ENCODE data around the gene KIAA0513.
"Not testable (repeated sequence)": the region's sequence is repeated elsewhere in the genome, so short reads cannot be mapped to it uniquely, and the experiment has no call there.

Gene KIAA0513

DNA sequence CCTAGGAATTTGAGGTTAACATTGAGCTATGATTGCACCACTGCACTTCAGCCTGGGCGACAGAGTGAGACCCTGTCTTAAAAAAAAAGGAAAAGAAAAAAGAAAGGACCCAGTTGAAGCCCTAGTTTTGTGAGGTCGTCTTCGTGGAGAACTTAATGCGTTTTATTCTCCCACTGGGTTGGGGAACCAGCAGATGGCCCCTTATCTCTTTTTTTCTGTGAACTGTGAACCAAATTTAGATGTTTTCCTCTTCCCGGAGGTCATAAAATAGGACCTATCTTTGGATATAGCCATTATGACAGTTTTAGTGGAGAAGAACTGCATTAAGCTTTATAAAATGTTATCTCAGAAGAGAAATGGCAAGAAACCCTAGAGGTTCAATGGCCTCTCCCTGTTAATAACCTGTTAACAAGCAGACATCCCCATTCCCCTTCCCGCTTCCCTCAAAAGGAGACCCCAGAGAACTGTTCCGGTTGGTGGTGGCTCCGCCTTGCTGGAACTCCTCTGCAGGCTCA is 23.5 kb downstream of the KIAA0513 start:
- DNase-seq = no peak

DNA sequence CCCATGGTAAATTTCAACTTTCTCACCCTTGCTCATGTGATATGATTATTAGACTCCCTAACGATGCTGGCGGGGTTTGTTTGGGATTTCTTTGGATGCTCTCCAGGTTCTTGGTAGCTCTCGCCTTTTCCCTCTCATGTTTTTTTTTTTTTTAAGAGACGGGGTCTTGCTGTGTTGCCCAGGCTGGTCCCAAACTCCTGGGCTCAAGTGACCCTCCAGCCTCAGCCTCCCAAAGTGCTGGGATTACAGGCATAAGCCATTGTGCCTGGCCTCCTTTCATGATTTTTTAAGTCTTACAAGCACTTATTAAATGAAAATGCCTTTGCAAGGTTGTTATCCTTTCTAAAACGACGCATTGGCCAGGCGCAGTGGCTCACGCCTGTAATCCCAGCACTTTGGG is 24.1 kb downstream of the KIAA0513 start:
- DNase-seq = no peak

DNA sequence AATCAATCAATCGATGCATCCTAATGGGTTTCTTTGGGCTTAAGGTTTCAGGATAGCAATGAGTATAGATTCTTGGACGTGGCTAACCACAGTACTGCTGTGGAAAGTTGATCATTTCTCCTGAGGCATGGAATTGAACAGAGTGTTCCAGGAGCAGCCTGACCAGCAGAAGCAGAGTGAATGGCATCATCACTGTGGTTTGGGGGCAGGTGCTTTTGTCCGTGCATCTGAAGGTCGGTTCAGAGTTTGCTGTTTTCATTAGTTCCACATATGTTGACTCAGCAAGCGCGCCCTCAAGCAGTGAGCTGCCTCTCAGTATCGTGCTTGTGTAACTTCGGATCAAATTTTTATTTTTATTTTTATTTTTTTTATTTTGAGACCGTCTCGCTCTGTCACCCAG is 24.9 kb downstream of the KIAA0513 start:
- DNase-seq = no peak

DNA sequence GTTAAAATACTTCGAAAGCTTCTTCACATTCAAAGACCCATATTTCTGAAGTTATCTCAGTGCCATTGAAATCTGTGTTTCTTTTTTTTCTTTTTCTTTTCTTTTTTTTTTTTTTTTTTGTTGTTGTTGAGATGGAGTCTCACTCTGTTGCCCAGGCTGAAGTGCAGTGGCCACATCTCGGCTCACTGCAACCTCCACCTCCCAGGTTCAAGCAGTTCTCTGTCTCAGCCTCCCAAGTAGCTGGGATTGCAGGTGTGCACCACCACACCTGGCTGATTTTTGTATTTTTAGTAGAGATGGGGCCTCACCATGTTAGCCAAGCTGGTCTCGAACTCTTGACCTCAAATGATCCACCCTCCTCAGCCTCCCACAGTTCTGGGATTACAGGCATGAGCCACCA is 26.7 kb downstream of the KIAA0513 start:
- not testable (repeated sequence) for DNase-seq

DNA sequence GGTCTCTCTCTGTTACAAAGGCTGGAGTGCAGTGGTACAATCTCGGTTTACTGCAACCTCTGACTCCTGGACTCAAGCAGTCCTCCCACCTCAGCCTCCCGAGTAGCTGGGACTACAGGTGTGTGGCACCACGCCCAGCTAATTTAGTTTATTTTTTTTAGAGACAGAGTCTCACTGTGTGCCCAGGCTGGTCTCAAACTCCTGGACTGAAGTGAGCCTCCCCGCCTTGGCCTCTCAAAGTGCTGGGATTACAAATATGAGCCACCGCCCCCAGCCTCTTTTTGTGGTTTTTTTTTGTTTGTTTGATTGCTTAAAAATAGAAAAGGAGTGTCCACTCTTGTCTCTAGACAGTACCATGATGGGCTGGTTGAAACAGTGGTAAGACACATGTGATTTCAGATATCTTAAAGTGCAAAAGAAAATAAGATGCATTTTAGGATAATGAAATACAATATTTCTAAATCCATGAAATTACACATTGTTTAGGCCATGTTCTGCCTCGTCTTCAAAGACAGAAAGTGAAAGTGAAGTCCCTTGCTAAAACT is 27.4 kb downstream of the KIAA0513 start:
- DNase-seq = no peak

DNA sequence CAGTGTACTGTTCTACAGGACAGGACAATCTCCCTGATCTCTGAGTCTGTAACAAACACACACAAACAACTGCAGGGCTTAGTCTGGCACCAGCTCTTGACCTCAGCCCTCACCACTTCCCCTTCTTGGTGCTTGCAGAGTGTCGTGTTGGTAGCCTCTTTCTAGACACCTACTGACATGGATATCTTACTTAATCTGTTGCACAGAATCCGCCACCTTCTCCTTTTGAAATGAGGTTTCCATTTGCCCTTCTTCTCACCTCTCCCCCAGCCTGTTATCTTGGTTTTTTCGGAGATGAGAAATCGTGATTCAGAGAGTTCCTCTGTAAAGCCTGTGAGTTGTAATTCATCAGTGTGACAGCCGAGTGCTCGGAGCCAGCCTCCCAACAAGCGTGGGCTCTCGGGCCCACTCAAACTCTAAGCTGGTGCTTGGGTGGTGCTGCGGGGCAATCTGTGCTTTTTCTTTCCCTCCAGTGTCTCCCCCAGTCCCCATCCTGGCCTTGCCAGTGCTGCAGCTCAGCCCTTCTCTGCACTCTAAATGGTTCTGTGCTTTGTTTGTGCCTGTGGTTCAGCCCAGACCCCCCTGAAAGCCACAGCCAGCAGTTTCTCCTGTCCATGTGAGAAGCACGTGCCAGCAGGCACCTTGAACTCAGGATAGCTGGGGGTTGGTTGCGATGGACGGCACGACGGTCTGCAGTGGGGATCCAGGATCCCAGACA is 28.1 kb downstream of the KIAA0513 start:
- peak; percentile 60 to 64 for DNase-seq

DNA sequence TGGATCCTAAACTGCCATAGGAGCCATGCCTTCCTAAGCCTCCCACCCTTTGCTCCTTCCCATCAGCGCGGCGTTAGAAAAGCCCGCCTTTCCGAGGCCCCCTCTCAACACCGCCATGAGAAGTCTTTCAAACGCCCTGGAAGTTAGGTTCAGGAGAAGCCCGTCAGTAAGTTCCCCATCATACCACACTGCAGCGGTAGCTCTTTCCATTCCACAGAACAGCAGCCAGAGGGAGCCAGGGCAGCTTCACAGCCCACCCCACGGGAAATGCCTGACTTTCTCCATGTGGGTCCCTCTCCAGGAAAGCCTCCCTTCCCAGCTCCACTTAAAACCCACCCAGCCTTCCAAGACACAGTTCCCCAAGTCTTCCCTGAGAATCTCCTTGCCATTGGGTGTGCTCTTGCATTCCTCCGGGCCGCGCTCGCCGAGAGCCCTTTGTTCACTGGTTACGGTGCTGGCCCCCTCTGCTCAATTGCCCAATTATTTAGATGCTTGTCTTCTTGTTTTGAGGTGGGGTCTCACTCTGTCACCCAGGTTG is 28.7 kb downstream of the KIAA0513 start:
- no peak for DNase-seq

DNA sequence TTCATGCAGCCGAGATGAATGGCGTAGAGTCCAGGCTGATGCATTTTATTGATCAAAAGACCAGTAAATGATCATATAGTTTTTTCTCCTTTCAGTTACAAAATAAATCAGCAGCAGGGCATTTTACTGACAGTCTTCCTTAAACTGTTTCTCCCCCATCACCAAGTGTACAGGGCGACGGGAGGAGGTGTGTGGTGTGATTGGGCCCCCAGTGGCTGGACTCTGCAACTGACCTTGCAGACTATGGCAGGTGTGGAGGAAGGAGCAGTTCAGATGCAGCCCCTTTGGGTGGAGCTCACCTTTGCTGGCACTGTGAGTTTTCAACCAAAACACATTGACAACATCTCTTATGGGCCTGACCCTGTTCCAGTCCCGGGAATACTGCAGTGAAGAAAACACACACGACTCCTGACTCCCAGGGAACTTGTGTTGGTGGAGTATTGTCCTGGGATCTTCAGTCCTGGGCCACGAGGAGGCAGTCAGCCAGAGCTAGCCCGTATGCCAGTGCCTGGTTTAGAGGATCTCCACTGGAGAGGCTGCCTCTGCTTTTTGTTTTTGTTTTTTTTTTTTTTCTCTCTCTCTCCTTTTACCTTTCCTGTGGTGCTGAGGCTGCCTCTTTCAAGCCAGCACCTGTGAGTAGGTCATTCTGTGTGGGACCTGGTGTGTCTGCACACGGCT is 29.8 kb downstream of the KIAA0513 start:
- no peak for DNase-seq

DNA sequence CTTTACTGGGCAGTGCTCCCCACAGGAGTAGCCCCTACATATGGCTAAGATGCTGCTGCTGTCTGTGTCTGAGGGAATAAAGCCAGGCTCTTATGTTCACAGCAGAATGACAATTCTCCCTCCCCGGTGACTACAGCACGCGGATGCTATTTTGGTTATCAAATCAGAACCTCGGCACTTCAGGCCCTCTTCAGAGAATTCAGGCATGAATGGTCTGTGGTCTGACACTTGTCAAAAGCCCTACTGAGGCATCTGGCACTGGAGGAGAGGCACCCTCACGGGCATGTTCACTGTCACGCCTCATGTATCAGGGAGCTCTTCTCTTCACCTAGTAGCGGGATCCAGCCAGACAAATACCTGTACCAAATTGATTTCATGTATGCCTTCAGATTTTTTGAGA is 30.4 kb downstream of the KIAA0513 start:
- DNase-seq = no peak

DNA sequence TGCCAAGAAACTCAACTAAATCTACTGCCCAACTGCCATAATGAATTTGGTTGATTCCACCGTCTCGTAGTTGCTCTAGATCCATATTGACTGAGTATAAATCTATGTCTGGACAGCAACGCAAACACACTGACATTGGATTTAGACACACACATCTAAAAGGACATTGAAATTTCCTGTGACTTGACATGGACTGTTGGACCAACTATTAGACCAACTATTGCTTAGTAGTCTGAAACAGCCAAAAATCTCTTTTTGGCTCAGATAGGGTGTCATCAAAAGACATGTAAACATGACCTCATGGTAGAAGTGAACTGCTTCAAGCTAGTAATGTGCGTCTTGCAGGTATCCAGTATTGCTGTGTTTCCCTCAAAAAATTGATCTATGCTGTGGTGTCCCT is 31.3 kb downstream of the KIAA0513 start:
- DNase-seq = no peak

DNA sequence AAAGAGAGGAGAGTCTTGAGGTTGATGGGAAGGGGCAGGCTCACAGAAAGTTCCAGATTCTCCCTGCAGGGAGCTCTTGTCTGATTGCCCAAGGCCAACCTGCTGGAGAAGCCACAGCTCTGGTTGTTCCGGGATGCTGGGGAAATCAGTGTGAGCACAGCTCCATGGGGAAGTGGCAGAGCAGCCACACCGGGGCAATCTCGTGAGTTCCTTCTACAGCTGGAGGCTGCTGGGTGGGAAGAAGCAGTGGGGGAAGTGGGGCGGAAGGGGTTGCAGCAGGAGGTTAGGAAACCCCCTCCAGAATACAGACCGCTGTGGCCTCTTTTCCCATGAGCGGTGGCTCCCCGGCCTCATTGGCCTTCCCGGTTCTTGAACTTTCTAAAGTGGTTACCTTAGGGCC is 34.0 kb downstream of the KIAA0513 start:
- no peak for DNase-seq

DNA sequence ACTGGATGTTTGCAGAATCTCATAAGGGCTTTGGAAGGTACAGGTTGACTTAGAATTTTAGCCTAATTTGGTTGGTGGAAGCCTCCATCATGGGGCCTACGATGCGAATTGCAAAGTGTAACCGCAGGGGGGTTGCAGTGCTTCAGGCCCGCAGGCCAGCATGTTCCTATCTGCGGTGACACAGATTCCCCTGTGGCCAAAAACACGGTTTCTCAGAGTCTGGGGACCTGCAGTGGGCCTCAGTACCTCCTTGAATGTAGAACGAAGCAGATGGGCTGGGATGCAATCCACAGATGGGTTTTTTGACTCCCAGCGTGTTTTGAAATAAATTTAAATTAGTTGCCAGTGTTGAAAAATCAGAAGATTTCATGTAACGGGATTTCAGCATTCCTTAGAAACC is 34.7 kb downstream of the KIAA0513 start:
- no peak for DNase-seq

DNA sequence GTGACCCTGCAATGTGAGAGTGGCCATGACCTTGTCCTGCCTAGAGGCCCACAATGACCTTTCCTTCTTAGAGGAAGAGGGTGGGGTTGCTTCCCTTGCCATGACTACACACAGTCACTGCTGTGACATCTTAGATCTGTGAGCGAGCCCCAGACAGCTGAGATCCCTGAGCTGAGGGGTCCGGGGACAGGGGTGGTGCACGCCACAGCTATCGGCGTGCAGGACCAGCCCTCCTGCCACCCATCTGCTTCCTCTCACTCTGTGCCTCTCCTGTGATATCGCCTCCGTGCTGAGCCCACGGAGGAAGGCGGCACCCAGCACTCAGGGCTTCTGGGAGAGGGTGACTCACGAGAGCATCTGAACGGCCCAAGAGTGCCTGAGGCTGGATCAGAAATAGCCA is 35.2 kb downstream of the KIAA0513 start:
- no peak for DNase-seq

DNA sequence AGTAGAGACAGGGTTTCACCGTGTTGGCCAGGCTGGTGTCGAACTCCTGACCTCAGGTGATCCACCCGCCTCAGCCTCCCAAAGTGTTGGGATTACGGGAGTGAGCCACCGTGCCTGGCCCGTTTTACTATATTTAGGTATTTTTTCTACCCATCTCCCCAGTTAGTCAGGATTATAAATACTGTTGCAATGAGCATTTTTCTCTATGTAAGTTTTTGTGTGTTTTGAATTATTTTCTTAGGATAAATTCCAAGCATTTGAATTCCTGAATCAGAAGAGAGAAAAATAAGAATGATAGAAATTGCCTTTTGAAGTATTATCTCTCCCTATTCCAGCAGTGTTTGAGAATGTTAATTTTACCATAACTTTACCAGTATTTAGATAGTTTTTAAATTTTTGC is 36.6 kb downstream of the KIAA0513 start:
- DNase-seq = no peak

DNA sequence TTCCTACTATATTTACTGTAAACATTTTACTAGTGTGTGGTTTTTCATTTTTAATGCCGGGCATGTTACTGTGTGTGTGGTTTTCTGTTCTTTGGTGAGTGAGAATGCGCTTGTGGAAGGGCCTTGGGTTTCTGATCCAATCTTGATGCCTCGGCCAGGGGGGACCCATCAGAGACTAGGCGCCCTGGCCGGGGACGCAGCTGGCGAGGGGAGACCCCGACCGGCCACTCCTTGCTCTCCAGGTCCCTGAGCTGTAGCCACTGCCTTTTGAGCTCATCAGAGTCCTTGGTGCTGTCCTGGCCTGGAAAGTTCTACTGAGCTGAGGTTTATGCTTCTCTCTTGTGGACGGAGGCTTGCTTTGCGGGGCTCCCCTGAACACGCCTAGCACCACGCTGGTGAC is 37.5 kb downstream of the KIAA0513 start:
- no peak for DNase-seq

DNA sequence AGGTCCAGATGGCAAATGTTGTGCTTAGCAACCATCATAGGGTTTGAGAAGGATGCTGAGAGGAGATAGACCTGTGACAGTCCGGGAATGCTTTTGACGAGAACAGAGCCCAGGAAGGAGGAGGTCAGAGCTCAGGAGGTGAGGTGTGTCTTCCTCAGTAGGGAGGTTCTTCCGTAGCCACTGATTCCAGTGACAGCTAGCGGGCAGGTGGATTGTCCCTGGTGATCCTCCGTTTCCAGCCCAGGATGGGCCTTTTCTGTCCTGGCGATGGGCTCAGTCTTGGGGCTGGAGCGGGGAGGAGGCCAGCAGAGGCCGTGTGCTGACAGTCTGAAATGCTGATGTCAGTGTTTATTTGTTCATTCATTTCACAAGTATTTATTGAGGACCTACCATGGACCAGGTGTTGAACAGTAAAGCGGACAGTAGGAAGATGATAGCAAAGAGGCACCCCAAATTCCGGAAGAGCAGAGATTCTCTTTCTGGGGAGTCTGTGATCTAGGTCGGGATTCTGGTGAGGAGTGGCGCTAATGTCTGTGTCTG is 38.8 kb downstream of the KIAA0513 start:
- DNase-seq = no peak

DNA sequence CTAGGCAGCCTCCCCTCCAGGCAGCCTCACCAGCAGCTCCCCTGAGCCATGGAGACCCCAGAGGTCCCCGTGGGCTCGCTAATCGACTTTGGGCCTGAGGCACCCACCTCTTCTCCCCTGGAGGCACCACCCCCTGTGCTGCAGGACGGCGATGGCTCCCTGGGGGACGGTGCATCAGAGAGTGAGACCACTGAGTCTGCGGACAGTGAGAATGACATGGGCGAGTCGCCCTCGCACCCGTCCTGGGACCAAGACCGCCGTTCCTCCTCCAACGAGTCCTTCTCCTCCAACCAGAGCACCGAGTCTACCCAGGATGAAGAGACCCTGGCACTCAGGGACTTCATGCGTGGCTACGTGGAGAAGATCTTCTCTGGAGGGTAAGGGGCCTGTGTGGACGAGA is 39.4 kb downstream of the KIAA0513 start:
- no peak for DNase-seq

DNA sequence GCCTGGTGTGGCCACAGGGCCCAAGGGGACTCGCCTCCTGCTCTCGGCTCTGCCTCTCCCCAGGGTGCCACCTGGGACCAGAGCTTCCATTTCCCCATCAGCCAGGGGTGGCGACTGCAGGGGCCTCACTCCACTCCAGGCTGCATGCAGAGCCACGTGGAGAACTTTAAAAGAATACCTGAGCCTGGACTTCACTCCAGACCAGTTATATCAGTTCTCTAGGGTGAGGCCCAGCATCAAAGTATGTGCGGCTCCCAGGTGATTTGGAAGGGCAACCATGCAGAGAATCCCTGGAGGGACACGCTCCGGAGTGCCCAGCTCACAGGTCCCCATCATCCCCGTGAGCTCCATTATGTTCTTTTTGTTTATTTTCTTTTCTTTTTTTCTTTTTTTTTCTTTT is 39.8 kb downstream of the KIAA0513 start:
- no peak for DNase-seq

DNA sequence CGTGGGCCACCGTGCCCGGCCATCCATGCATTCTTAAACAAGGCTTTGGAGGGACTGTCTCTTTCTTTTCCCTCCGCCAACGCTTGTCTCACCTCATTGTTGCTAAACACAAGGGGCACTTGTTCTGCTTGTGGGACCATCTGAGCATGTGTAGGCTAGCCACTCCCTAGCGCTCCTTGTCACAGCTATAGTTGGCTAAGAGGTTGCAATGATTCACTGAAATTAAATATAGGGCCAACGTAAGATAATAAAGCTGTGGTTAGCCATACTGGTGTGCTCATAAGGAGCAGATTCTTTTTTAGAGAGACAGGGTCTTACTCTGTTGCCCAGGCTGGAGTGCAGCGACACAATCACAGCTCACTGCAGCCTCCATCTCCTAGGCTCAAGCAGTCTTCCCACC is 41.2 kb downstream of the KIAA0513 start:
- DNase-seq = no peak

DNA sequence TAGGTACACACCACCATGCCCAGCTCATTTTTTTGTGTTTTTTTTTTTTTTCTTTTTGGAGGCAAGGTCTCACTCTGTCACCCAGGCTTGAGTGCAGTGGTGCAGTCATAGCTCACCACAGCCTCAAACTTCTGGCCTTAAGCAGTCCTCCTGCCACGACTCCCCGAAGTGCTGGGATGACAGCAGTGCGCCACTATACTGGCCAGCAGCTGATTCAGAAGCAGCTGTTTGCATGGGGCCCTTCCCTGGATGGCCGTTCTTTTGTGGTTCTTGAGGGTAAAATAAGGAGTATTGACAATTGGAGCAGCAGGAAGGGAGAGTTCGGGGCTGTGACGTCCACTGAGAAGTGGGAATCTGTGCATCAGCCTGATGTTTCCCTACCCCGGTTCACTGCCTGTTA is 41.6 kb downstream of the KIAA0513 start:
- no peak for DNase-seq

DNA sequence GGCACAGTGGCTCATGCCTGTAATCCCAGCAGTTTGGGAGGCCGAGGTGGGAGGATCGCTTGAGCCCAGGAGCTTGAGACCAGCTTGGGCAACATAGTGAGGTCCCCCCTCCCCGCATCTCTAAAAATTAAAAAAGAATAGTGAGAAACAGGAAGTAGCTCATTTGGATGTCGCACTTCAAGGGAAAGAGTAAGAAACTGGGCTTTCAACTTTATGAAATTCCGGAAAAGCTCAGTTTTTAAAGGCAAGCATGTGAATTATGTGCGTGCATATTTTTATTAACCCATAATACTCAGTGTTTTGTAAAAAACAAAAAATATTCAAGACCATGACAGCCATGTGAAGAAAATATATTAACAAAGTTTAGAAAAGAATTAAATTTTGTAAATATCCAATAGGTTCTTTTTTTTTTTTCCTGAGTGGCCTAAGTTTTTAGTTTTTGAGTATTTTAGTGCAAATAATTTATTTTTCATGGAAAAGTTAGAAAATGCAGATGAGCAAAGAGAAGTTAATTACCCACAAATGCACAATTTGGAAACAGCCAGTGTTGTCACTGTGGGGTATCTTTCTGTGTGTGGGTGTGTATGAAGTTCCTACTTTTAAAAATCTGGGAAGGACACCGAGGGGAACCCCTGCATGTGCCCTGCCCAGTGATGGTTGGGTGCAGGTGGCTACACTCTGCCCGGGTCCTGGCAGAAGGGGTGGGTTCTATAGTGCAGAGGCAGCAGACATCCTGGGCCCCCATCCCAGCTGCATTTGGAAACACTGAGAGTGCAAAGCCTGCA is 44.7 kb downstream of the KIAA0513 start:
- DNase-seq = no peak

DNA sequence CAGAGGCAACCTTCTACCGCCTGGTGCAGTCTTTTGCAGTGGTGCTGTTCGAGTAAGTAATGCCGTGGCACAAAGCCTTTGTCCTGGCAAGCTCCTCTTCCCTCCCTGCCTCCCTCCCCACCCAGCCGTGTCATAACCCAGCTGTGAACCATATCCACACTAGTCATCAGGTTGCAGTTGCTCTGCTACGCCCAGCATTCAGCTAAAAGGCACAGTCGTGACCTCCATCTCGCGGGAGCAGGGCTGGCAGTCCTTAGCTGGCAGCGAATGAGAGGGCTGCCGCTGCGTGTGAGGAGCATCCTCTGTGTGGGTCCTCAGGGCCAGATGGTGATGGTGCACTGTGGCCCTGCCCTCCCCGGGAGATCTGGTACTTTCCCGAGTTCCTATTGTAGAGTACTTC is 45.4 kb downstream of the KIAA0513 start:
- no peak for DNase-seq

Measured in stimulated activated CD4-positive, alpha-beta T cell treated with anti-CD3 and anti-CD28 coated beads, Interleukin-2, amount 100 ng/mL, for 24 hours (primary cell).